ENCODE results near the gene CFAP43.

The CFAP43 gene

DNA sequence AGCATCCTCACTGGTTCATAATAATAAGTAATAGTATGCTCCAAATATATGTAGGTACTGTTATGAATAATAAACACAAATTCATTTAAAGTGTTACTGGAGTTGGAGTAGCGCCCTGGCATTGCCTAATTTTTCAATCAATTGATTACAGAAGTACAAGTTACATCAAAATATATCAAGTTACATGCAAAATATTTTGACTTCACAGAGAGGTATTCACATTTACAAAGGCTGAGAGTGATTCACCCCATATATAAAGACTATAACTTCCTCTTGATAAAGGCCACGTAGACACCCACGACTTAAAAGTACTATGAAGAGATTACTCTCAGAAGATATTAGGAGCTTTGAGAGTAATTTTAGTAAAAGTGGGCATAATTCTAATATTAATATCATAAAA, 132.9 kb downstream of the CFAP43 start:
- FAIRE-seq (no peak), DNase-seq (ENCODE audit: insufficient read length, low spot score) (no peak)
- TF ChIP-seq SPI1 (IDR thresholded peaks at IDR 0.05; ENCODE audit: low read depth, low read length) (no peak), POLR2A (IDR thresholded peaks at IDR 0.05; ENCODE audit: low read depth, low read length) (no peak), PAX5 (IDR thresholded peaks at IDR 0.05; ENCODE audit: insufficient read depth, low read length, severe bottlenecking) (no peak), TAF1 (IDR thresholded peaks at IDR 0.05; ENCODE audit: low read depth, low read length) (no peak), POLR2AphosphoS5 (IDR thresholded peaks at IDR 0.05; ENCODE audit: low read depth, low read length) (no peak), POU2F2 (IDR thresholded peaks at IDR 0.05; ENCODE audit: low read depth, low read length) (no peak)

DNA sequence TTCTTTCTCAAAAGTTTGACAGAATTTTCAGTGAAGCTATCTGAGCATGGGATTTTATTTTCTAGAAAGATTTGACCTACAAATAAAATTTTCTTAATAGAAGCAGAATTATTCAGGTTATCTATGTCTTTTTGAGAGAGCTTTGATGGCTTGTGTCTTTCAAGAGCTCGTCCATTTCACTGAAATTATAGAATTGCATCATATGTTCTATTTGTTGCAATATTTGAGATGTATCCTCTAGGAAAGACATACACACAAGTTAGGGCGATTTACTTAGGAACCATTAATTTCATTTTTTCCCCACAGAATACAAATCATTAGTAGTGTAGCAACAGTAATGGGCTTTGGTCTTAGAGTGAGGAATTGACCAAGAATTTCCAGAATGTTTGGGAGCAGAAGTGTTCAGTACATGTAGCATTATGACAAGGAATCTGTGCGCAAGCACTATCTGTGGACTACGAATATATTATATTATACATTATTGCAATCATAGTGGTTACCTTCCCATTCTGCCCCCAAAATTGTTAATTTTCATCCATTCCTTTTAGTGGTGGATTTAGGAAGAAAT, 133.7 kb downstream of the CFAP43 start:
- no peak for TF ChIP-seq POLR2AphosphoS5 (IDR thresholded peaks at IDR 0.05; ENCODE audit: low read depth, low read length)
- no peak for TF ChIP-seq SPI1 (IDR thresholded peaks at IDR 0.05; ENCODE audit: low read depth, low read length)
- TF ChIP-seq TAF1 (IDR thresholded peaks at IDR 0.05; ENCODE audit: low read depth, low read length): no peak
- FAIRE-seq (no peak), DNase-seq (ENCODE audit: insufficient read length, low spot score) (no peak)

DNA sequence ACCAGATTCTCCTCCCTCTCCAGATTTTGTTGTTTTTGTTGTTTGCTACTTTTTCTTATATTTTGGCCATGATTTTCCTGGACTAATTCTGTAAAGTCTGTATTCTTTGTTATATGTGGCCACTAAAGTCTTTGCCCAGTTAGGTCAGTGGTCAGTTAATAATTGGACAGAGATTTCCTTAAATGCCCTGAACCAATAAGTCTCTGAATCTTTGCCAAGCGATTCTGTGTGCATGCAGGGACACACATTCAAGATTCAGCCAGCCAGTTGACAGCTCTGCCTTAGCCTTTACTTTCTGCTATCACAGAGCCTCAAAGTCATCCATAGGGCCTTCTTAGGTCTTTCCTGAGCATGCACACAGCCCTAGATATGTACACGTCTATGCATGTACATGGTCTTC, 135.5 kb downstream of the CFAP43 start:
- TF ChIP-seq PAX5 (IDR thresholded peaks at IDR 0.05; ENCODE audit: insufficient read depth, low read length, severe bottlenecking): no peak
- no peak for TF ChIP-seq POLR2A (IDR thresholded peaks at IDR 0.05; ENCODE audit: low read depth, low read length)
- no peak for TF ChIP-seq POLR2AphosphoS5 (IDR thresholded peaks at IDR 0.05; ENCODE audit: low read depth, low read length)
- TF ChIP-seq TAF1 (IDR thresholded peaks at IDR 0.05; ENCODE audit: low read depth, low read length): no peak
- TF ChIP-seq SPI1 (IDR thresholded peaks at IDR 0.05; ENCODE audit: low read depth, low read length): no peak
- no peak for TF ChIP-seq POU2F2 (IDR thresholded peaks at IDR 0.05; ENCODE audit: low read depth, low read length)
- FAIRE-seq: no peak
- DNase-seq (ENCODE audit: insufficient read length, low spot score): no peak

GRCh38 chr10:104092749-104093148, 139.4 kb downstream of the CFAP43 start:
- TF ChIP-seq PAX5 (IDR thresholded peaks at IDR 0.05; ENCODE audit: insufficient read depth, low read length, severe bottlenecking) (no peak), POU2F2 (IDR thresholded peaks at IDR 0.05; ENCODE audit: low read depth, low read length) (no peak), POLR2AphosphoS5 (IDR thresholded peaks at IDR 0.05; ENCODE audit: low read depth, low read length) (no peak), POLR2A (IDR thresholded peaks at IDR 0.05; ENCODE audit: low read depth, low read length) (no peak)
- FAIRE-seq: no peak
- DNase-seq (ENCODE audit: insufficient read length, low spot score): no peak

- TF ChIP-seq POU2F2 (IDR thresholded peaks at IDR 0.05; ENCODE audit: low read depth, low read length) (no peak), PAX5 (IDR thresholded peaks at IDR 0.05; ENCODE audit: insufficient read depth, low read length, severe bottlenecking) (no peak)
- DNase-seq (ENCODE audit: insufficient read length, low spot score): no peak
- no peak for FAIRE-seq
These were observed 141.6 kb downstream of the CFAP43 start for GRCh38 chr10:104090611-104091010.

- DNase-seq (ENCODE audit: insufficient read length, low spot score): no peak
- FAIRE-seq: no peak
- TF ChIP-seq POLR2AphosphoS5 (IDR thresholded peaks at IDR 0.05; ENCODE audit: low read depth, low read length): no peak
- TF ChIP-seq POU2F2 (IDR thresholded peaks at IDR 0.05; ENCODE audit: low read depth, low read length): no peak
- no peak for TF ChIP-seq POLR2A (IDR thresholded peaks at IDR 0.05; ENCODE audit: low read depth, low read length)
- TF ChIP-seq SPI1 (IDR thresholded peaks at IDR 0.05; ENCODE audit: low read depth, low read length): no peak
- no peak for TF ChIP-seq TAF1 (IDR thresholded peaks at IDR 0.05; ENCODE audit: low read depth, low read length)
- TF ChIP-seq PAX5 (IDR thresholded peaks at IDR 0.05; ENCODE audit: insufficient read depth, low read length, severe bottlenecking): no peak
These were observed 142.5 kb downstream of the CFAP43 start for GRCh38 chr10:104089621-104090020.

- no peak for DNase-seq (ENCODE audit: insufficient read length, low spot score)
- no peak for FAIRE-seq
- TF ChIP-seq POLR2AphosphoS5 (IDR thresholded peaks at IDR 0.05; ENCODE audit: low read depth, low read length) (no peak), POLR2A (IDR thresholded peaks at IDR 0.05; ENCODE audit: low read depth, low read length) (no peak), PAX5 (IDR thresholded peaks at IDR 0.05; ENCODE audit: insufficient read depth, low read length, severe bottlenecking) (no peak), SPI1 (IDR thresholded peaks at IDR 0.05; ENCODE audit: low read depth, low read length) (no peak), TAF1 (IDR thresholded peaks at IDR 0.05; ENCODE audit: low read depth, low read length) (no peak), POU2F2 (IDR thresholded peaks at IDR 0.05; ENCODE audit: low read depth, low read length) (no peak)
These were observed 143.9 kb downstream of the CFAP43 start for GRCh38 chr10:104088239-104088638.

GRCh38 chr10:104085801-104086400, 146.3 kb downstream of the CFAP43 start, which contains the start of gene COL17A1:
Gene COL17A1, minus strand, starts transcription at chr10:104085880. Its CDS starts 5,207 bp downstream, at chr10:104080673.
- no peak for DNase-seq (ENCODE audit: insufficient read length, low spot score)
- FAIRE-seq: no peak
- TF ChIP-seq SPI1 (IDR thresholded peaks at IDR 0.05; ENCODE audit: low read depth, low read length) (no peak), PAX5 (IDR thresholded peaks at IDR 0.05; ENCODE audit: insufficient read depth, low read length, severe bottlenecking) (no peak), TAF1 (IDR thresholded peaks at IDR 0.05; ENCODE audit: low read depth, low read length) (no peak), POU2F2 (IDR thresholded peaks at IDR 0.05; ENCODE audit: low read depth, low read length) (no peak), POLR2AphosphoS5 (IDR thresholded peaks at IDR 0.05; ENCODE audit: low read depth, low read length) (no peak), POLR2A (IDR thresholded peaks at IDR 0.05; ENCODE audit: low read depth, low read length) (no peak)

DNA sequence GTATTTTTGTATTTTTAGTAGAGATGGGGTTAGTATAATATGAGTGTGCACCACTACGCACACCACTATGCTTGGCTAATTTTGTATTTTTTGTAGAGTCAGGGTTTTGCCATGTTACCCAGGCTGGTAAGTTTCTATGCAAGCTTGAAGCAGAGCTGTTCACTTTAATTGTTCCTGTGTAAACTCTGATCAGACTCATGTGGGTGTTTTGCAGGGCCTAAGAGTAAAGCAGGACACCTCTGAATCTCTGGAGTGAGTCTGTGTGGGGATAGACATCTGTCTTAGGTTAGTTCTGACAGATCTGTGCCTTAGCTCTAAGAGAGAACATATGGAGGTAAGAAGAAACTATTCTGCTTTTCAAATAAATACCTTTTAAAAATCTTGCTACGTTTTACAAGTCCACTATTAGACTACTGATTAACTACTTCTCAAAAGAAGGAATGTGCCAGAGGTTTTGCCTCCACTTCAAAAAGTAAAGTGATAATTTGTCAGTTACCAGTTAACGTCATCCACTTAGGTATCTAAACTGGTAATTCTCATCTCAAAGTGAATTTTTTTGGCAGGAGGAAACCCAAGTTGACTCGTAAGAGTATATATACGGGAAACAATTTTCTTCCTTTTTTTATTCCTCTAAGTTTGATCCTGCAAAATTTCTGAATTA, 147.6 kb downstream of the CFAP43 start:
- TF ChIP-seq POLR2A (IDR thresholded peaks at IDR 0.05; ENCODE audit: low read depth, low read length): no peak
- TF ChIP-seq POLR2AphosphoS5 (IDR thresholded peaks at IDR 0.05; ENCODE audit: low read depth, low read length): no peak
- no peak for TF ChIP-seq POU2F2 (IDR thresholded peaks at IDR 0.05; ENCODE audit: low read depth, low read length)
- no peak for TF ChIP-seq PAX5 (IDR thresholded peaks at IDR 0.05; ENCODE audit: insufficient read depth, low read length, severe bottlenecking)
- TF ChIP-seq SPI1 (IDR thresholded peaks at IDR 0.05; ENCODE audit: low read depth, low read length): no peak
- TF ChIP-seq TAF1 (IDR thresholded peaks at IDR 0.05; ENCODE audit: low read depth, low read length): no peak
- FAIRE-seq: no peak
- no peak for DNase-seq (ENCODE audit: insufficient read length, low spot score)

DNA sequence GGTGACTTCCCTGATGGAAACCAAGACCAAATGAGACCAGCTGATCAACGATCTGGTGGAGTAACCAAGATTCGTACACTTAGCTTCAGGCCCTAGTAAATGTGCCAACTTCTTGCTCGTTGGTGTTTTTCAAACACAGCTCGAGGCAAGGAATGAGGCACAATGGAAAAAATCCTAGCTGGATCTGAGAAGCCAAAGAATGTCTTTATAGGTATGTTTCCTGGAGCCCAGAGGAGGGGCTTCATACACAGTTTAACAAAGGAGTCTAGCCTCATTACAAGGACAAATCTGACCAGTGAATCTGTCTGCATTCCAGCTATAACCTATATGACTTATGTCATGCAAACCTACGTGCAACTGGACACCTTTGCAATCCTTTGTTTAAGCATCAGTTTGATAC, 150.2 kb downstream of the CFAP43 start:
- TF ChIP-seq TAF1 (IDR thresholded peaks at IDR 0.05; ENCODE audit: low read depth, low read length) (no peak), SPI1 (IDR thresholded peaks at IDR 0.05; ENCODE audit: low read depth, low read length) (no peak), POLR2A (IDR thresholded peaks at IDR 0.05; ENCODE audit: low read depth, low read length) (no peak), POU2F2 (IDR thresholded peaks at IDR 0.05; ENCODE audit: low read depth, low read length) (no peak), POLR2AphosphoS5 (IDR thresholded peaks at IDR 0.05; ENCODE audit: low read depth, low read length) (no peak), PAX5 (IDR thresholded peaks at IDR 0.05; ENCODE audit: insufficient read depth, low read length, severe bottlenecking) (no peak)
- no peak for DNase-seq (ENCODE audit: insufficient read length, low spot score)
- FAIRE-seq: no peak
